Measurements from ENCODE around the gene POU2AF1.

POU2AF1 gene

DNA sequence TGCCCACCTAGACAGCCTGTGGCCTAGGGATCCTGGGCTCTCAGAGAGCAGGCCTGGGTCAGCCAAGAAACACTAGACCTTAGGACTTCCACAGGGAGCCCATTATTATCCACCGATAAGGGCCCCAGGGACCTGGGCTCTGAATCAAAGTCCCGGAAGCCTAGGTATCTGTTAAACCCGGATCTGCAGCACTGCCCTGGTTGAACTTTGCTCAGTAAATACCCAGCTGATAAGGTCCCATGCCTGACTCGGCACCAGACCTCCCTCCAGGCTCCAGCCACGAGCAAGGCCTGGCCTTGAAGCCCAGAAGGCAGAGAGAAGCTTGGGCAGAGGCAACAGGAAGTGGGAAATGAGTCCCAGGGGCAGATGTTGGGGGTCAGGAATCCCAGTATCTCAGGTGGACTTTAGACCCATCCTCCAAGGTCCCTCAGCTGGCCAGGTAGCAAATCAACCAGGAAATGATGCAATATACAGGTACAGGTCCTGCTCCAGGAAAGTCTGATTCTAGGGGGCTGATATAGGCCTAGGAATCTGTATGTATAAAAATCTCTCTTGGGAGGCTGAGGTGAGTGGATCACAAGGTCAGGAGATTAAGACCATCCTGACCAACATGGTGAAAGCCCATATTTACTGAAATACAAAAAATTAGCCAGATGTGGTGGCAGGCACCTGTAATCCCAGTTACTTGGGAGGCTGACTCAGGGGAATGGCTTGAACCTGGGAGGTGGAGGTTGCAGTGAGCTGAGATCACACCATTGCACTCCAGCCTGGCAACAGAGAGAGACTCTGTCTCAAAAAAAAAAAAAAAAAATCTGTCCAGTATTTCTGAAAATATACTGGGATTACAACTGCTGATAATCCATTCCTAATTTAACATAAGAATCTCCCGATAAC, 18.7 kb downstream of the POU2AF1 start:
- DNase-seq, result no peak

DNA sequence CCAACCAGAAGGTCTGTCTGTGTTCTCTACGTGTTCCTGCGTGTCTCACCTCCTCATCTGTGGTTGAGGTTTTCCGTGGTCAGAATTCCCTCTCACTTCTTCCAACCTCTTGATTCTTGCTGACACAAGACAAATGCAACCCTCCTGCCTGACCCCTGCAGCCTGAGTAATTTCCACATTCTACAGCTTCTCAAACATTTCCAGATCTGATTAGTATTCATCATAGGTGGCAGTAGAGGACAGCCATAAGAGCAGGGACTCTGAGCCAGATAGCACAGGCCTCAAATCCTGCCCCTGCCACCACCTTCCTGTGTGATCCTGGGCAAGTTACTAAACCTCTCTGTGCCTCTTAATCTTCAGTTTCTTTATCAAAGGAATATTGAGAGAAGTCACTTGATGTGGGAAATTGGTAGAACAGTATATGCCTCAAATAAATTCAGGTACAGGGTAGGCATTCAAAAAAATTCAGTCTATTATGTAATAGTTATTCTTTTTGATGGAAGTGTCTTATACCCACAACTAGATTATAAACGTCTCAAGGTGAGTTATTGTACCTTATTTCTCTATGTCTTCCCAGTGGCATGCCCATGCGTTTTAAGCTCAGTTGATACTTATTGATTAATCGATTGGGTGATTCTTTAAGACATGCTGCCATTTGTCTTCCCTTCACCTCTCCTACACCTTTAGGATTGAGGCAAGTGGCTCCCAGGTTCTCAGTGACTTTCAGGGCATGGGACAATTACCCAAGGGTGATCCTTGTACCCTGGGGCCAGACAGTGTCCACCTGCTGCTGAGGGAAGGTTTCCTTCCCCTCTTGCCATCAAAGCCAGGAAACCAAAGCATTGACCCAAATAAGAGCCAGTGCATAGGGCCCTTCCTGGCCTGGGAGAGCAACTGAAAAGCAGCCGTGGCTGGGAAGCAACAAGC, 19.6 kb downstream of the POU2AF1 start:
- no peak for DNase-seq

DNA sequence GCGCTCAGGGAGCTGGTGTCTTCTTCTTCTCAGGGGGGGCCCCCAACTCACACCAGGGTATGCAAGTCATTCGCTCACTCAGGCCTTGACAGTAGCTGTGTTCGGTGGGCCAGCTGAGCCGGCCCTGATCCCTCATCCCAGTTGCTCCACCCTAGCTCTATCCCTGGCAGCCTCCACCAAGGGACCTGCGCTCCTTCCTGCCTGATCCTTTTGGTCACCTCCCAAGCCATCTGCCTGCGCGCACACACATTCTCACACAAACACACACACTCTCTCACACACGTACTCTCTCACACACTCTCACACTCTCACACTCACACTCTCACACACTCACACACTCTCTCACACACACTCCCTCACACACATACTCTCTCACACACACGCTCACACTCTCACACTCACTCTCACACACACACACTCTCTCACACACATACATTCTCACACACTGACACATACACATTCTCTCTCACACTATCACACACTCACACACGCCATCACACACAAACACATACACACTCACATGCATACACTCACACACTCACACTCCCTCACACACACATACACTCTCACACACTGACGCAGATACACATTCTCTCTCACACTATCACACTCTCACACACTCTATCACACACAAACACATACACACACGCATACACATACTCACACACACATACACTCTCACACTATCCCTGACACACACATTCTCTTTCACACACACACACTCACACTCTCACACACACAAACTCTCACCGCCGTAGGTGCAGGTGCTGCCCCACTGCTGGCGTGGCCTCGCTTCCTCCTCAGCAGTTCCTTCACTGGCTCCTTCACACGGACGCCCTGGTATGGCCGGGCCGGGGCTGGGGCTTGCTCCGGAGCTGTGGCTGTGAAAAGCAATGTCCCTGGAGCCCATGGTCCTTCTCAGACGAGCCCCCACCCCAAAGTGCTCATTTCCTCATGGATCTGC, 20.8 kb downstream of the POU2AF1 start:
- DNase-seq, result no peak

DNA sequence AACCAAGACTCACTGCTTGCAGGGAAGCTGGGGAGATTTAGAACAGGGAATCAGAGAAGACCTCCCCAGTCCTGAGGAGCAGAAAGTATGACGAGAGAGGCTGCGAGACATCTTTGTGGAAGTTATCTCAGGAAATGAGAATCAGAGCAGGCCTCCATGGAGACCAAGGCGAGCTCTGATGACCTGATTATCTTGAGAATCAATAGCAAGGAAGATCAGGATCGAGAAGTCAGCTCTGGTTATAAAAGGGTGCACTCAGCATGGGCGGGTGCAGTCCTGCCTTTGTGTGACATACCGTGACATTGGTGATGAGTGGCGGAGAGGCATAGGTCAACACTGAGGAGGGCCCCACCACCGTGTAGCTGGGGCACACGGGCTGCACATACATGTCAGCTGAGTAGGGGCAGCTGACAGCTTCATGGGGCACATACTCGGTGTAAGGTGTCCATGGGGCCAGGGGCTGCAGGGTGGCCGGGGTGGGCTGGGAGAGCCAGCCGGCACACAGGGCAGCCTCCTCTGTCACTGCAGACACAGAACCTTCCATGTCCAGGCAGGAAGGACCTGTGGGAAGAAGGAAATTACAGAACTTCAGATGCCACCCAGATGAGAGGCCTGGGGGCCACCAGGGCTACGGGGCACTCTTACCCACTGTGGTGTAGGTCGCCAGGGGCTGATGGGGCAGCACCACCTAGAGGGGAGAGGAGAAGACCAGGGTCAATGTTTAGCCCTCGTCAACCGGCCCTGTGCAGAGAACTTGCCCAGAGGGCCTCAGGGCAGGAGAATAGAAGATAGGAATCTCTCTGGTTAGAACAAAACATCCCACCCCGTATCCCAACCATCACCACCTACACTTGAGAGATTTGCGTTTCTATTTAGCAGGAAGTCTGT, 21.7 kb downstream of the POU2AF1 start:
- no peak for DNase-seq

DNA sequence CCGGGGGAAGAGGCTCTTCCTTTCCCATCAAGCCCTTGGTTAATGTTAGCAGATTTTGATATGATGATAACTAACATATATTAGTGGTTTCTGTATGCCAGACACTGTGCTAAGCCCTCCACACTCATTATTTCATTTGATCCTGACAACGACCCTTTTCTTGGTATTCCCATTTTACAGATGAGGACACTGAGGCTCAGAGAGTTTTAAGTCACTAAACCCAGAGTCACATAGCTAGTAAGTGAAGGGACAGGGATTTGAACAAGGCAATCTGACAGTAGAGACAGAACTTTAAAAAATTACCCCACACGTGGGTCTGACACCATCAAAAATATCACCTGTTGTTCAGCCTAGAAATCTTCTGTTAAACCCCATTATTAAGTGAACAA, 22.4 kb downstream of the POU2AF1 start:
- no peak for DNase-seq

DNA sequence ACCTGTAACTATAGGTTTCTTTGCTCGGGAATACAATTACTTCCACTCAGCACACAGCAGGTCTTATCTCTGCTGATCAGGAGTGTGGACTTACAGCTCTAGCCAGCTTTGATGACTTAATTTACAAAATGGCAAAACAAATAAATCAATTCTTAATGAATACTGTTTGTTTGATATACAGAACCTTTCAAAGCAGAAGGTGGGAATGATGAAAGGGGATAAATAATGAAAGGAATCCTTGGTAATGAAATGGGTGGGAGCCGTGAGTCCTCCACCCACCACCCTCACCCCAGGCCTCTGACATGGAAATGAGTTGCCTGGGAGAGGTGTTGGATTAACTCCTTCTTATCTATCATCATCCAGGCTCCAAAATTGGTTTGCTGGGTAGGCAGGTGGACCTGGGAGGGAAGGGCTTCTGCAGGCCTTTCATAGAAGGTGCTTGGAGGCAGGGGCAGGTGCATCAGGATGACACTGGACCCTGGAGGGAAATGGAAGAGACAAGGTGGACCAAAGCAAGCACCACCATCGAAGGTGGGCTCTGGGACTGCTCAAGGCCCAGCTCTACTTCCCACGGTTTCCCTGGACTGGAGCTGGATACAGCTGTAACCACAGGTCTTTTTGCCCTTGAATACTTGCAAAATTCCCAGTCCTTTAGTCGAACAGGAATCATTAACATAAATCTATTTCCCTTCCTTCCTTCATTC, 23.0 kb downstream of the POU2AF1 start:
- no peak for DNase-seq

DNA sequence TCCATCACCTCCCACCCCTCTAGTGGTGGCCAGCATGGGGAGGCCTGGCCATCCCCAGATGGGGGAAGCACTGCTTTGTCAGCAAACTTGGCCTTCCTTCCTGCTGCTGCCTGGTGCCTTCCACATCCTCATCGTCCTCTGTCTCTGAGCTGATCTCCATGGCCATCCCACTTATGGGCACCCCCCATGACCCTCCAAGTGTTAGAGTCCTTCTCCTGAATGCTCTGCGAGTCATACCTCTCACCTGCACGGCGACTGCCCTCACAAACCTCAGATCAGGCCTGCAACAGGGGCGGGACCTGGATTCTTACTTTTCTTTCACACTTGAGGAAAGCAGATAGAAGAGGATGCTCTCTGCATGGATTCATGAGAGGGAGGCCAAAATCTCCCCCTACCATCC, 24.0 kb downstream of the POU2AF1 start:
- no peak for DNase-seq

DNA sequence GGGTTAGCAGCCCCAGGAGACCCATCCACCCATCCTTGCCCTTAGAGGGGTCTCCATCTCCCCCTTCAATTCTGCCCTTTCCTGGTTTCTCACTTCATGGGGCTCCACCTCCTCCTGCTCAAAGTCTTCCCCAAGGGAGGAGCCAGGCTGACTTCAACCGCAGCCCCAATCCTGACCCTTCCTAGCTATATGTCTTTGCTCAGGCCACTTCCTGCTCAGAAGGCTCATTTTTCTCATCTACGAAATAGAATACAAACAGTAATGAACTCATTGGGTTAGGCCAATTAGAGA, 24.5 kb downstream of the POU2AF1 start:
- no peak for DNase-seq

DNA sequence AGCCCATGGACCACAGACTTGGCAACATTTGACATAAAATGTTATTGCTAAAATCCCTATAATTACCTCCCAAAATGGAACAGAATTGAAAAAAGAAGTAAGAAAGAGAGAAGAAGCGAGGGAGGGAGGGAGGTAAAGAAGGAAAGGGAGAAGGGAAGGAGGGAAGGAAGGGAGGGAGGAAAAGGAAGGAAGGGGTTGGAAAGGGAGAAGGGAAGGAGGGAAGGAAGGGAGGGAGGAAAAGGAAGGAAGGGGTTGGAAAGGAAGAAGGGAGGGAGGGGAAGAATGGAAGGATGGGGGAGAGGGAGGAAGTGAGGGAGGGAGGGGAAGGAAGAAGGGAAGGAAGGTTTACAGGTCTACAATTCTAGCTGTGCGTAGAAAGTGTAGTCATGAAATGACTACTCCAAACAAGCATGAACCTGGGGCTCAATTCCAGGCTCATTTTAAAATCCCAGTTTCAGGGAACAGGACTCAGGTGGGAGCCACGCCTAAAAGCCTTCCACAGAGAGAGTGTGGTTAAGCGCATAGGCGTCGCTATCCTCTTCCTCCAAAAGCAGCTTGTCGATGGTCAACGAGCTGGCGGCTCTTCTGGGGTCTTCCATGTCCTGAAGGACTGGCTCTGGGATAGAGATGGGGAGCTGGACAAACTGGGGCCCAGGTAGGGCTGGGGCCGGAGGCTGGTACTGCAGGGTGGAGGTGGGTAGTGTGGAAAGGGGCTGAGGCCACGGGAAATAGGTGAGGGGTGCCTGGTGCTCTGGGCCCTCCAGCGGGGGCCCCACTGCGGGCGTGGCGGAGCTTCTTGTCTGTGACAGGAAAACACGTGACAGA, 25.1 kb downstream of the POU2AF1 start:
- no peak for DNase-seq

DNA sequence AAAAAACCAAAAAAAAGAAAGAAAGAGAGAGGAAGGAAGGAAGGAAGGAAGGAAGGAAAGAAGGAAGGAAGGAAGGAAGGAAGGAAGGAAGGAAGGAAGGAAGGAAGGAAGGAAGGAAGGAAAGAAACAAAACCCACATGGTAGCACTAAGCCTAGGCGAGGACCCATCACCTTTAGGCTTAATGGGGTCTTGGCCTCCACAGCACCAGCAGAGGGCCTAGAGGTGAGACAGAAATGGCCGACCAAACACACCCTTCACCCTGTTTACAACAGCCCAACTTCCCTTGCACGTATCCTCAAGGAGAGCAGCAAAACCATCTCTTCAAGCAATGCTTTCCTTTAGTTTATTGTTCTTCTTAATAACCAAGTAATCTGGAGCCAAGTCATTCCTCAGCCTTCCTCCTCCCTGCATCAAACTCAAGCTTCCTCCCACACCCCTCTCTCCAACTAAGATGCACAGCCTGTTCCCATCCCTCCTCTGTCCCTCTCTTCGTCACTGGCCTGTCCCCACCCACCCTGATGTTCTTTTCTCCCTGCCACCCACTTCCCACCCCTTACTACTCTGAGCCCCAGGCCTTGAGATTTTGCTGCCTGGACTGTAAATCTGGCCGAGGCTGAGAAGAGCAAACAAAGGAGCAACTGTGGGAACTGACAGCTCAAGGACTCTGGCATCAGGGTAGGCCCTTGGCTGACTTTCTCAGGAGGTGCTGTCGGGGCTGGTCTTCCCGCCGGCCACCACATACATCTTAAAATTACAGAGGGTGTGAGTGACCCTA, 26.0 kb downstream of the POU2AF1 start:
- no peak for DNase-seq

DNA sequence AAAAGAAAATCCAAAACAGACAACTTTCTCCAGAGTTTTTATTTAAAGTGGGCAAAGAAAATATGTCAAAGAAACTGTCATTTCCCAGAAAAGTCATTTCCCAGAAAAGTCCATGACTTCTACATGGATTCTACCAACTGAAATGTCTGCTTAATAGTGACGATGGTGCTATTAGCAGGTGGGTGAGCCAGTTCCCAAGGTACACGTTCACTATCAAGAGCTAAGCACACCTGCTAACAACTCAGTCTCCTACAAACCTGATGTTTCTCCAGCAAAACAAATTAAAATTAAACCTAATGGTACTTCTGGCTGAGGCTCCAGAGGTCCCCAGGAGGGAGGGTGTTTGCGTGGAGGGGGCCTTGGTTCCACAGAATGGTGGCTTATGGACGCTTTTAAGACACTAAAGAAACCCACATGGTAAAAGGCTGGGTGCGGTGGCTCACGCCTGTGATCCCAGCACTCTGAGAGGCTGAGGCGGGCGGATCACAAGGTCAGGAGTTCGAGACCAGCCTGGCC, 26.8 kb downstream of the POU2AF1 start:
- DNase-seq, result no peak

DNA sequence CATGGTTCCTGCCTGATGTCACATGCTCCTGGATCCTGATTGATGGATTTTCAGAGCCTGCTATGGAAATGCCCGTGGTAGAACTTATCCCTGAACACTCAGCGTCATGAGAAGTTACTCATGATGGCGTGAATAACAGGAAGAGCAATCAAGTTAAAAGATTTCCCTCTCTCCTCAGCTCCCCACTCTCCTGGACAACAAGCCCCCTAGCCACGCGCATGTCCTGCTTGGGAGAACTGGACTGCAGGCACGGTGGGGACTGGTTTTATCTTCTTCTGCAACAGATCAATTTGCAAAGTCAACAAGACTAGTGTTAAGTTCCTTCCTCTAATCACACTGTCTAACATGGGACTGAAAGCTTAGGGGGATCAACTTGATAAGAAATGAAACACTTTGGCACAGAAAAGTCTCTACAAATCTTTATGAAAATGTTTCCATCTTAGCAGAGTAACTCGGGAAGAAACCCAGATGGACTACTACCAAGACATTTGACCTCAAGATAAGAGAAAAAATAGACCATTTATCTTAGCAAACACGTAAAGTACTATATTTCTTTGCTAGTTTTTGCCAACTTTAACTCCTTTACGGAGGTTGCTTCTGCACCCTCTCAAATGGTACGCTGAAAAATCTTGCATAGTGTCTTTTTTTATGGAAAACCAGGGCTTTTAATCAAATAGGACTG, 27.6 kb downstream of the POU2AF1 start:
- DNase-seq, result no peak

DNA sequence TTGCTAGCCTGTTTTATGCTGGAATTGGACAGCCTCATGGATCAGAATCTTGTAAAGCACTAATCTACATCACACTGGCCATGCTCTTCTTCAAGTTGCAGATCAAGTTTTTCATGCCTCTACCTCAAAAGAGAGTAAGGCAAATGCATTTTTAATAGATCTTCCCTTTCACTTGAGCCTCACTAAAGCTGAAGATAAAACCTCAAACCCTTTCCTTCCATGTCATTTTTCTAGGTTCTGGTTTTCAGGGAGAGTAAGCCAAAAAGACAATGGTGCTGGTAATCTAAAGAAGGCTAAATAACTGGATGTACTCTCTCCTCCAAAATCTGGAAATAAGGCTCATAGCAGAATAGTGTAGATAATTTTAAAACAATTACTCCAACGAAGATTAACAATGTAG, 28.3 kb downstream of the POU2AF1 start:
- no peak for DNase-seq

DNA sequence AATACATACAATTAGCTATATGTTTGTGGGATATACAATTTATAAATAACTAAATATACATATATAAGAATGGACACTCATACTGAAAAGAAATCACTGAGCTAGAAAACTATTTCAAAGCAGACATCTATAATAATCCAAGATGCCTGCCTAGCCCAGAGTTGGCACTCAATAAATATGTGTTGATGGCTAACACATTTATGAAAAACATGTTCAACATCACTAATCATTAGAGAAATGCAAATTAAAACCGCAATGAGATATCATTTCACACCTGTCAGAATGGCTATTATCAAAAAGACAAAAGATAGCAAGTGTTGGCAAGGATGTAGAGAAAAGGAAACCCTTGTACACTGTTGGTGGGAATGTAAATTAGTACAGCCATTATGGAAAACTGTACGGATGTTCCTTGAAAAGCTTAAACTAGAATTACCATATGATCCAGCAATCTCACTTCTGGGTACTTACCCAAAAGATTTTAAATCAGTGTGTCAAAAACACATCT, 29.8 kb downstream of the POU2AF1 start:
- no peak for DNase-seq

DNA sequence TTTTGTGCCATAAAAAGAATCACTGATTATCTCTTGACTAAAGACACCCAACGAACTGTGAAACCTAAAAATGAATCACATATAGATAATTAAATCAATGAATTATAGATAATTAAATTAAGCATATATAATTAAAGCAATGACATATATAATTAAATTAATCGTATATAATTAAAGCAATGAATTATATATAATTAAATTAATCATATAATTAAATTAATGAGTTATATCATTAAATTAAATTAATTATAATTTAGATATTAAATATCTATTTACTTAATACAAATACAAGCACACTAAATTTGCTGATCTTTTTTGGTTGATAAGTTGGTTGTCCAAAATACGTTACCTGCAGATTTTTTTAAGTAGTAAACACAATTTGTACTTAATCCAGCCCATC, 30.9 kb downstream of the POU2AF1 start:
- DNase-seq, result no peak

DNA sequence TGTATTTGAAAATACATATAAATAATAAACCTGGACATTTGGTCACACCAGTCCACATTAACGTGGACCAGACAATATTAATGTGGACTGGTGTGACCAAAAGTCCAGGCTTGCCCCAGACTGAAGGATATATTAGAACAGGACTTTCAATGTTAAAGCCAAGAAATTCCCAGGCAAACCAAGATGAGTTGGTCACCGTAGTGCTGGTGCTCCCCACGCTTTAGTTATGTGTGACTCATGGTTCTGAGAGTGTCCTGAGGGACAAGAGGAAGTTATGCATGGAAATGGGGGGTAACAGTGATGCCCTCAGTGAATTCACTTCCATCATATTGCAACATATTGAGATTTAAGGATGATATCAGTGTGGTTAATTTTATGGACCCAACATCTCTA, 31.4 kb downstream of the POU2AF1 start:
- no peak for DNase-seq

DNA sequence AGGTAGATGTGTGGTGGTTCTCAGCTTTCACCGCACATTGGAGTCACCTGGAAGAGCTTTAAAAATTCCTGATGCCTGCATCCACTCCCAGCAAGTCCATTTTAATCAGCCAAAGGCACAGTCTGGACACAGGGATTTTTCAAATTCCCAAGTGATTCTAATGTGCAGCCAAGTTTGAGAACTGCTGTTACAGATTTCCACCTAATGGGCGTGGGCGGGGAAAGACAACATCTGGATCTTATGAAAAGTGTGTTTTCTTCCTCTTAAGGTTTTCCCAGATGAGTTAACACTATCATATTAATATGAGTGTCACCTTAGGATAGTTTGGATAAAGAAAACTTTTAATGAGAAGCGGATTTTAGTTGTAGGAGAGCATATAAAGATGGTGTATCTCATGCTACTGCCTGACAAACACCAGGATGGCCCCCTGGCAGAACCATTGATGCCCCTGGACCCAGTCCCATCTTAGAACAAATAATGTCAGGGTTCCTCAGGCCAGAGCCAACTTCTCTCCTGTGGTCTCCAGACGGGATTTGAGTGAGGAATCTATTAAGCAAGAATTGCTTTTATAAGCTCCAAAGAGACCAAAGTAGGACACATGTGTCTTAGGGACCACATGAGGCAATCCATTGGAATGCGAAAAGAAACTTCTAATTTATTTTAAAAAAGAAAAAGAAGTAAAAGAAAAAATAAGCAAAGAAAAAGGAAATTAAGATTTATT, 31.9 kb downstream of the POU2AF1 start:
- no peak for DNase-seq

DNA sequence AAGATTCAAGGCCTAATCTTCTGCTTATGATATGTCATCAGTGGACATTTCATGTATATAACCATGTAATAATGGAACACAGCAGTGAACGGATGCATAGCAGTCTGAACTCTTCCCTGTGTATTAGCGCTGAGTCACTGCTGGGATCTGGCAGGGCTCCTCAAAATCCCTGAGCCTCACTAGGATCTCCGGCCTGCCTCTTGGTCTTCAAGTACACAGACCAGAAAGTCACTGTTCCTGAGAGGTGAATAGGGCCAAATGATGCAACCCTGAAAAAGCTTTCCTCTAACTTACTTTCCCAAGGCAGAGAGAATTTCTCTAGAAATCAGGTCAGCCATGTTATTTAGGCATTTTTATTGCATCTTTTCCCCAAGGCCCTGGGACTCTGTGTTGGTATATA, 35.0 kb downstream of the POU2AF1 start:
- DNase-seq, result no peak

Data from activated effector memory CD4-positive, alpha-beta T cell treated with anti-CD3 and anti-CD28 coated beads, Interleukin-2, amount 50 U/mL, for 16 hours (primary cell).